Astrocyte of the spinal cord (primary cell): ENCODE measurements around the gene CENPVL1.

Experiments
- DNase-seq: peaks from one replicate; pipeline ENCODE4 v3.0.0; 2011; ENCODE audit warnings: low read depth, low spot score
- H3K4me3 ChIP-seq: 2 replicates; pipeline ENCODE4 v1.5.1; 2011; ENCODE audit warnings: low read depth, mild to moderate bottlenecking, low read length, moderate library complexity
- in situ Hi-C: cut with HindIII; loops from 2 replicates; pipeline ENCODE4 v1.10.0; 2017; ENCODE audit warnings: low sequenced_read_pairs
- TF ChIP-seq, protein P1 (sequence below): IDR thresholded peaks from 2 replicates; pipeline ENCODE4 v1.5.1; 2012; ENCODE audit warnings: low read depth, mild to moderate bottlenecking, low read length, inconsistent platforms

CENPVL1 gene

DNA sequence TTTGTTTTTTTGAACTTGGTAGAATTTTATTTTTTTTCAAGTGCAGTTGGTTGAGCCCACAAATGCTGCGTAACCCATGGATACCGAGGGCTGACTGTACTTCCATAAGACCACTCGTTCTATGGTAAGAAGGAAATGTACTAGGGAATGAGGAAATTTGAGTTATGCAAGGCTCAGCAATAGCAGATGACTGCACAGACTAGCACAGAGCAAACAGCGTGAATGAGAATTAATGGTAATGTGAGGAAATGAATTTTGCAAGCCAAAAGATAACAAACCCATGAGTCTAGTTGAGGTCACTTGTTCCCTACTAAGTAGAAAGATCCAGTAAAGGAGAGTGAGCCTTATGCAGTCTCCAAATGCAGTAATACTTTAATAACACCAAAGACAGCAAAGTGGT is 50.3 kb downstream of the CENPVL1 start:
- TF ChIP-seq, protein P1, sequence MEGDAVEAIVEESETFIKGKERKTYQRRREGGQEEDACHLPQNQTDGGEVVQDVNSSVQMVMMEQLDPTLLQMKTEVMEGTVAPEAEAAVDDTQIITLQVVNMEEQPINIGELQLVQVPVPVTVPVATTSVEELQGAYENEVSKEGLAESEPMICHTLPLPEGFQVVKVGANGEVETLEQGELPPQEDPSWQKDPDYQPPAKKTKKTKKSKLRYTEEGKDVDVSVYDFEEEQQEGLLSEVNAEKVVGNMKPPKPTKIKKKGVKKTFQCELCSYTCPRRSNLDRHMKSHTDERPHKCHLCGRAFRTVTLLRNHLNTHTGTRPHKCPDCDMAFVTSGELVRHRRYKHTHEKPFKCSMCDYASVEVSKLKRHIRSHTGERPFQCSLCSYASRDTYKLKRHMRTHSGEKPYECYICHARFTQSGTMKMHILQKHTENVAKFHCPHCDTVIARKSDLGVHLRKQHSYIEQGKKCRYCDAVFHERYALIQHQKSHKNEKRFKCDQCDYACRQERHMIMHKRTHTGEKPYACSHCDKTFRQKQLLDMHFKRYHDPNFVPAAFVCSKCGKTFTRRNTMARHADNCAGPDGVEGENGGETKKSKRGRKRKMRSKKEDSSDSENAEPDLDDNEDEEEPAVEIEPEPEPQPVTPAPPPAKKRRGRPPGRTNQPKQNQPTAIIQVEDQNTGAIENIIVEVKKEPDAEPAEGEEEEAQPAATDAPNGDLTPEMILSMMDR: no peak
- no peak overlapping the region for H3K4me3 ChIP-seq
- in situ Hi-C loops: no loop called here
- DNase-seq: no peak
